IMR-90 (cell line): Measurements from ENCODE around the gene MAPK1. TPM values are rescaled to one million over a fixed set of nuclear protein-coding genes. Genes with fewer than 3 reads are reported as not detected.

Experiments used
- ATAC-seq: fragments of 200-7000 bp; cut with Tn5 transposase; 2 replicates; pipeline ENCODE4 v1.9.1; 2020; ENCODE audit warnings: low read depth, mild to moderate bottlenecking, moderate library complexity
- BruUV-seq: library from RNA; stranded (reverse); fragments of 400-500 nt; replicated peaks from 2 replicates; lab custom pipeline; 2021; lab: Mats Ljungman, UMichigan
- CTCF ChIA-PET: fragments of 300-600 bp; formaldehyde crosslinking; extraction: SDS; loops from one replicate; lab custom pipeline; 2021; ENCODE audit warnings: antibody characterized with exemption; lab: Yijun Ruan, JAX
- POLR2A ChIA-PET: fragments of 300-600 bp; sonication (Branson Sonifier 250); formaldehyde crosslinking; loops from one replicate; lab custom pipeline; 2022; ENCODE audit warnings: antibody characterized with exemption; ENCODE audit not compliant: unreplicated experiment; lab: Charles Lee
- DNase-seq: peaks from one replicate; pipeline ENCODE4 v3.0.0; 2013
- H2AFZ ChIP-seq: replicated peaks from 2 replicates; pipeline ENCODE3; 2013; ENCODE audit warnings: low read length, mild to moderate bottlenecking; ENCODE audit not compliant: poor library complexity
- H2AK5ac ChIP-seq: 2 replicates; pipeline ENCODE4 v1.6.1; 2013; ENCODE audit warnings: low read depth, low read length, inconsistent platforms
- H2AK9ac ChIP-seq: replicated peaks from 2 replicates; pipeline ENCODE3; 2013; ENCODE audit warnings: mild to moderate bottlenecking, low read depth, low read length, moderate library complexity; ENCODE audit not compliant: poor library complexity
- H2BK120ac ChIP-seq: 2 replicates; pipeline ENCODE4 v1.6.1; 2013; ENCODE audit warnings: low read depth, low read length, inconsistent platforms
- H2BK15ac ChIP-seq: 3 replicates; pipeline ENCODE4 v1.6.1; 2013; ENCODE audit warnings: low read depth, low read length, inconsistent platforms
- H2BK20ac ChIP-seq: 2 replicates; pipeline ENCODE4 v1.6.1; 2013; ENCODE audit warnings: low read depth, mild to moderate bottlenecking, inconsistent platforms, low read length, moderate library complexity
- H2BK5ac ChIP-seq: 2 replicates; pipeline ENCODE4 v1.6.1; 2013; ENCODE audit warnings: mild to moderate bottlenecking, low read depth, low read length, inconsistent platforms; ENCODE audit not compliant: poor library complexity, severe bottlenecking
- H3K14ac ChIP-seq: replicated peaks from 2 replicates; pipeline ENCODE4 v1.6.1; 2013; ENCODE audit warnings: low read depth, low read length, inconsistent platforms
- H3K18ac ChIP-seq: 2 replicates; pipeline ENCODE4 v1.6.1; 2013; ENCODE audit warnings: low read depth, low read length, control low read depth
- H3K23ac ChIP-seq: 2 replicates; pipeline ENCODE4 v1.6.1; 2013; ENCODE audit warnings: low read depth, low read length, inconsistent platforms
- H3K27ac ChIP-seq: 2 replicates; pipeline ENCODE4 v1.5.1; 2013; ENCODE audit warnings: mild to moderate bottlenecking, control low read depth, low read length; ENCODE audit not compliant: insufficient read depth
- H3K27me3 ChIP-seq: 2 replicates; pipeline ENCODE4 v1.6.1; 2013; ENCODE audit warnings: low read length; ENCODE audit not compliant: control insufficient read depth, insufficient read depth
- H3K36me3 ChIP-seq: 2 replicates; pipeline ENCODE4 v1.6.1; 2013; ENCODE audit warnings: low read length, mixed read lengths; ENCODE audit not compliant: control insufficient read depth, insufficient read depth
- H3K4ac ChIP-seq: 2 replicates; pipeline ENCODE4 v1.6.1; 2013; ENCODE audit warnings: low read depth, low read length, inconsistent platforms
- H3K4me1 ChIP-seq: 2 replicates; pipeline ENCODE4 v1.6.1; 2013; ENCODE audit warnings: low read length, mixed read lengths; ENCODE audit not compliant: control insufficient read depth, insufficient read depth
- H3K4me2 ChIP-seq: 2 replicates; pipeline ENCODE4 v1.6.1; 2013; ENCODE audit warnings: low read depth, mild to moderate bottlenecking, control low read depth, low read length, moderate library complexity
- H3K4me3 ChIP-seq: 2 replicates; pipeline ENCODE4 v1.5.1; 2013; ENCODE audit warnings: low read depth, mild to moderate bottlenecking, control low read depth, low read length, moderate library complexity; ENCODE audit not compliant: insufficient read depth
- H3K56ac ChIP-seq: 2 replicates; pipeline ENCODE4 v1.6.1; 2013; ENCODE audit warnings: low read length, inconsistent platforms; ENCODE audit not compliant: insufficient read depth; ENCODE audit errors: extremely low read depth
- H3K79me1 ChIP-seq, 2 experiments: 2 replicates each; pipeline ENCODE4 v1.6.1; 2013; ENCODE audit warnings: low read length in 2 of 2, inconsistent platforms in 1 of 2, low read depth in 1 of 2
- H3K9ac ChIP-seq: 2 replicates; pipeline ENCODE4 v1.6.1; 2013; ENCODE audit warnings: low read depth, low read length, control low read depth
- H3K9me1 ChIP-seq: 2 replicates; pipeline ENCODE4 v1.6.1; 2013; ENCODE audit warnings: low read length, inconsistent platforms; ENCODE audit not compliant: insufficient read depth
- H3K9me3 ChIP-seq: 2 replicates; pipeline ENCODE4 v1.6.1; 2013; ENCODE audit warnings: low read length; ENCODE audit not compliant: control insufficient read depth, insufficient read depth
- H4K20me1 ChIP-seq: 2 replicates; pipeline ENCODE4 v1.6.1; 2013; ENCODE audit warnings: low read length, inconsistent platforms; ENCODE audit not compliant: insufficient read depth
- H4K5ac ChIP-seq: 2 replicates; pipeline ENCODE4 v1.6.1; 2013; ENCODE audit warnings: mild to moderate bottlenecking, low read depth, low read length, control low read depth
- H4K8ac ChIP-seq, 2 experiments: 2 replicates each; pipeline ENCODE4 v1.6.1; 2013; ENCODE audit warnings: low read depth in 2 of 2, low read length in 2 of 2, control low read depth in 1 of 2, inconsistent platforms in 1 of 2
- H4K91ac ChIP-seq: 2 replicates; pipeline ENCODE4 v1.6.1; 2013; ENCODE audit warnings: low read depth, low read length, inconsistent platforms; ENCODE audit not compliant: insufficient read depth
- MAFK ChIP-seq: IDR thresholded peaks from 2 replicates; pipeline ENCODE4 v1.6.1; 2012; ENCODE audit warnings: low read depth, low read length, improper control_type of control experiment
- MXI1 ChIP-seq: IDR thresholded peaks from 2 replicates; pipeline ENCODE4 v1.6.1; 2012; ENCODE audit warnings: low read depth, mild to moderate bottlenecking, low read length, moderate library complexity, borderline replicate concordance
- POLR2A ChIP-seq: IDR thresholded peaks from 2 replicates; pipeline ENCODE4 v1.6.1; 2012; ENCODE audit warnings: mild to moderate bottlenecking, low read depth, low read length
- RCOR1 ChIP-seq: IDR thresholded peaks from 2 replicates; pipeline ENCODE4 v1.6.1; 2012; ENCODE audit warnings: mild to moderate bottlenecking, low read length, improper control_type of control experiment; ENCODE audit not compliant: insufficient replicate concordance
- WGBS, 2 experiments: methylation state at CpG; one replicate each; pipeline versions ENCODE4 v1.1.5 to v1.1.7; 2013; ENCODE audit warnings: missing lambda C conversion rate in 2 of 2; ENCODE audit not compliant: insufficient read length in 1 of 2; ENCODE audit errors: extremely low coverage in 2 of 2; 5-methylcytosine and 5-hydroxymethylcytosine counted together
- dilution Hi-C: fragments of 300-500 bp; cut with HindIII; formaldehyde crosslinking; loops from one replicate; pipeline ENCODE4 v1.14.3; 2018; ENCODE audit warnings: low sequenced_read_pairs; ENCODE audit not compliant: unreplicated experiment
- in situ Hi-C: fragments of 300-500 bp; cut with MboI; formaldehyde crosslinking; loops from 3 replicates; pipeline ENCODE4 v1.14.3; 2019; ENCODE audit warnings: low sequenced_read_pairs, inconsistent platforms, mixed read lengths
- intact Hi-C: fragments of 100-400 bp; cut with micrococcal nuclease; formaldehyde crosslinking; loops from 2 replicates; pipeline ENCODE4 v1.10.0; 2022
- polyA plus RNA-seq, 3 experiments: library from polyadenylated mRNA; depleted of rRNA; stranded (reverse); fragments of >200 nt; gene quantifications; 2 replicates each; pipeline ENCODE4 v1.2.3, GENCODE V29; 2012; ENCODE audit warnings: low replicate concordance in 1 of 3
- total RNA-seq: library from RNA; depleted of rRNA; stranded (reverse); fragments of >200 nt; gene quantifications from 2 replicates; pipeline ENCODE4 v1.2.3, GENCODE V29; 2012
- TF ChIP-seq, protein P1 (sequence below): conservative IDR thresholded peaks from 2 replicates; pipeline ENCODE4 v1.5.1; 2012; ENCODE audit warnings: mild to moderate bottlenecking, low read depth, low read length, improper control_type of control experiment

The MAPK1 gene
- total and polyA plus RNA-seq, 2 of the 4 experiments (the other 2 are of a cell fraction) = 41.0 to 51.3 TPM

GRCh38 chr22:21714059-21714770 lies 153.2 kb downstream of the MAPK1 start:
- H3K27me3 ChIP-seq = no peaks in the 10 kb centered on the region
- DNase-seq = no peak

More at GRCh38 chr22:21714059-21714770, 153.2 kb downstream of the MAPK1 start:
- Histone ChIP-seq H3K9ac (no peak overlapping the region), H2BK120ac (no peak overlapping the region; the same call in 1 of the 2 replicates), H3K14ac (peak overlapping the region; percentile 72; the same call in 1 of the 2 replicates), H2AK9ac (peak overlapping the region; percentile 85), H3K4me3 (no peak overlapping the region), H3K56ac (no peak overlapping the region), H2AFZ (peak overlapping the region; percentile 46), H4K20me1 (no peaks in the 10 kb centered on the region), H4K8ac (no peak overlapping the region), H3K36me3 (peaks cover 2% of the 10 kb centered on the region; the same call in 1 of the 2 replicates), H2BK20ac (no peak overlapping the region; the same call in 1 of the 2 replicates), H3K23ac (no peak overlapping the region), H3K4me1 (peaks cover 5% of the 10 kb centered on the region; the same call in 1 of the 2 replicates), H4K5ac (no peak overlapping the region), H2AK5ac (peak overlapping the region; percentile 52; the same call in 1 of the 2 replicates), H3K27ac (no peak overlapping the region), H3K18ac (no peak overlapping the region), H3K79me1 (peaks cover 0 to 7% of the 10 kb centered on the region in 2 experiments; a peak in 2 of 4 replicates), H2BK15ac (no peak overlapping the region; the same call in 2 of the 3 replicates), H3K9me3 (no peaks in the 10 kb centered on the region), H4K91ac (peak overlapping the region; percentile 44), H2BK5ac (no peak overlapping the region), H3K4me2 (no peak overlapping the region), H3K4ac (peak overlapping the region; percentile 64), H3K9me1 (peaks cover 14% of the 10 kb centered on the region)
- in situ Hi-C loops = loop anchor here (5.0 kb wide), 1 partner anchor 223 kb away; no protein-coding TSS in a partner anchor
- WGBS, 2 experiments = 88% methylated on average over 20 of the region's 32 CpGs; no CpG with 5 or more reads in 1 of the 2 experiments
- TF ChIP-seq MAFK (no peak), MXI1 (no peak), POLR2A (no peak), RCOR1 (no peak)
- TF ChIP-seq, protein P1, sequence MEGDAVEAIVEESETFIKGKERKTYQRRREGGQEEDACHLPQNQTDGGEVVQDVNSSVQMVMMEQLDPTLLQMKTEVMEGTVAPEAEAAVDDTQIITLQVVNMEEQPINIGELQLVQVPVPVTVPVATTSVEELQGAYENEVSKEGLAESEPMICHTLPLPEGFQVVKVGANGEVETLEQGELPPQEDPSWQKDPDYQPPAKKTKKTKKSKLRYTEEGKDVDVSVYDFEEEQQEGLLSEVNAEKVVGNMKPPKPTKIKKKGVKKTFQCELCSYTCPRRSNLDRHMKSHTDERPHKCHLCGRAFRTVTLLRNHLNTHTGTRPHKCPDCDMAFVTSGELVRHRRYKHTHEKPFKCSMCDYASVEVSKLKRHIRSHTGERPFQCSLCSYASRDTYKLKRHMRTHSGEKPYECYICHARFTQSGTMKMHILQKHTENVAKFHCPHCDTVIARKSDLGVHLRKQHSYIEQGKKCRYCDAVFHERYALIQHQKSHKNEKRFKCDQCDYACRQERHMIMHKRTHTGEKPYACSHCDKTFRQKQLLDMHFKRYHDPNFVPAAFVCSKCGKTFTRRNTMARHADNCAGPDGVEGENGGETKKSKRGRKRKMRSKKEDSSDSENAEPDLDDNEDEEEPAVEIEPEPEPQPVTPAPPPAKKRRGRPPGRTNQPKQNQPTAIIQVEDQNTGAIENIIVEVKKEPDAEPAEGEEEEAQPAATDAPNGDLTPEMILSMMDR = no peak
- CTCF ChIA-PET = interaction anchor here (0.7 to 1.1 kb wide), 3 partner anchors 47 to 239 kb away, joined by 3 to 5 read pairs (median 5); partner anchors contain the start of gene PPM1F
- BruUV-seq = no TSS peak
- dilution Hi-C loops = no loop called here
- POLR2A ChIA-PET = no interaction called here
- no peak for ATAC-seq
- intact Hi-C loops = loop anchor here (5.0 kb wide), 2 partner anchors 153 to 238 kb away; partner anchors contain the start of genes MAPK1 and PPM1F
